GM19372 (cell line): Measurements from ENCODE around the gene UBL4B.

Source experiments
- ATAC-seq: cut with Tn5 transposase; IDR thresholded peaks from one replicate; pipeline ENCODE4 v1.9.1; 2021; ENCODE audit warnings: mild to moderate bottlenecking, low read depth, moderate library complexity; ENCODE audit not compliant: unreplicated experiment

UBL4B gene

GRCh38 chr1:110112656-110113055 lies 413 bp downstream of the UBL4B start:
- no peak for ATAC-seq

- ATAC-seq, result no peak
These were observed 1.3 kb downstream of the UBL4B start for GRCh38 chr1:110113551-110113950.

- ATAC-seq, result no peak
These were observed 1.9 kb downstream of the UBL4B start for GRCh38 chr1:110114173-110114572.

GRCh38 chr1:110114784-110115183 lies 2.5 kb downstream of the UBL4B start:
- ATAC-seq, result no peak

GRCh38 chr1:110118636-110119396 lies 6.6 kb downstream of the UBL4B start:
- ATAC-seq, result no peak

- no peak for ATAC-seq
These were observed 7.6 kb downstream of the UBL4B start for GRCh38 chr1:110119843-110120242.

GRCh38 chr1:110120960-110121561 lies 8.8 kb downstream of the UBL4B start:
- ATAC-seq, result no peak

- no peak for ATAC-seq
These were observed 11.0 kb downstream of the UBL4B start for GRCh38 chr1:110123224-110123623.

- no peak for ATAC-seq
These were observed 13.6 kb downstream of the UBL4B start for GRCh38 chr1:110125810-110126209.

GRCh38 chr1:110130113-110130591 lies 17.9 kb downstream of the UBL4B start:
- ATAC-seq, result no peak

- no peak for ATAC-seq
These were observed 18.7 kb downstream of the UBL4B start for GRCh38 chr1:110130989-110131388.

- no peak for ATAC-seq
These were observed 20.4 kb downstream of the UBL4B start for GRCh38 chr1:110132682-110133081.

- no peak for ATAC-seq
These were observed 21.2 kb downstream of the UBL4B start for GRCh38 chr1:110133436-110133835.

GRCh38 chr1:110134050-110134595 lies 21.9 kb downstream of the UBL4B start:
- ATAC-seq, result no peak

GRCh38 chr1:110135246-110135645 lies 23.0 kb downstream of the UBL4B start:
- no peak for ATAC-seq

- no peak for ATAC-seq
These were observed 23.4 kb downstream of the UBL4B start for GRCh38 chr1:110135666-110136065.

GRCh38 chr1:110136911-110137310 lies 24.7 kb downstream of the UBL4B start:
- no peak for ATAC-seq

GRCh38 chr1:110138956-110139355 lies 26.7 kb downstream of the UBL4B start:
- no peak for ATAC-seq

GRCh38 chr1:110144366-110144765 lies 32.1 kb downstream of the UBL4B start:
- no peak for ATAC-seq

- no peak for ATAC-seq
These were observed 36.7 kb downstream of the UBL4B start for GRCh38 chr1:110148961-110149360.

- no peak for ATAC-seq
These were observed 38.3 kb downstream of the UBL4B start, which contains the start of gene SLC6A17 for GRCh38 chr1:110150330-110151174. SLC6A17 (plus strand) TSS chr1:110150494; CDS start chr1:110166930, 16,436 bp downstream.
